ENCODE results near the gene DYRK1A.

GRCh38 chr21:37337831-37338230, 28.7 kb upstream of the DYRK1A start:
- TF ChIP-seq CTCF (IDR thresholded peaks at IDR 0.05) (no peak), EP300 (IDR thresholded peaks at IDR 0.05) (no peak)

Measured in esophagus muscularis mucosa (tissue), 3 donors.